ENCODE measurements around the gene DND1.
"Not testable (repeated sequence)": the region's sequence is repeated elsewhere in the genome, so short reads cannot be mapped to it uniquely, and the experiment has no call there.

Gene DND1

DNA sequence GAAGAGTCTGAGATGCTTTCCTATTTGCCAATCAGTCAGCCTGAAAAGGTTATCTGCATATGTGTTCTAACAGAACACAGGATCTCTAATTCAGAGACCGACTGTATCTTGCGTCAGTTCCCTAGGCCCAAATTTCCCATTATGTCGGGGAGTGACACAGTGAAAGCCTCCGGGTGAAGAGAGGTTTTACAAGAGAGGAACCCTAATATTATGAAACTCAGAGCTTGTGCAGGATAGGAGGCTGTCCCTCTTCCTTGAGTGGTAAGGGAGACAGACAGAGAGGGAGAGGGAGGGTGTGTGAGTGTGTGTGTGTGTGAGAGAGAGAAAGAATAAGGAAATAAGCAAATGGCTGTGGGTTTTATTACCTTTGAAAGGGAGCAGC is 42.3 kb downstream of the DND1 start:
- DNase-seq (ENCODE audit: low read depth) = no peak

DNA sequence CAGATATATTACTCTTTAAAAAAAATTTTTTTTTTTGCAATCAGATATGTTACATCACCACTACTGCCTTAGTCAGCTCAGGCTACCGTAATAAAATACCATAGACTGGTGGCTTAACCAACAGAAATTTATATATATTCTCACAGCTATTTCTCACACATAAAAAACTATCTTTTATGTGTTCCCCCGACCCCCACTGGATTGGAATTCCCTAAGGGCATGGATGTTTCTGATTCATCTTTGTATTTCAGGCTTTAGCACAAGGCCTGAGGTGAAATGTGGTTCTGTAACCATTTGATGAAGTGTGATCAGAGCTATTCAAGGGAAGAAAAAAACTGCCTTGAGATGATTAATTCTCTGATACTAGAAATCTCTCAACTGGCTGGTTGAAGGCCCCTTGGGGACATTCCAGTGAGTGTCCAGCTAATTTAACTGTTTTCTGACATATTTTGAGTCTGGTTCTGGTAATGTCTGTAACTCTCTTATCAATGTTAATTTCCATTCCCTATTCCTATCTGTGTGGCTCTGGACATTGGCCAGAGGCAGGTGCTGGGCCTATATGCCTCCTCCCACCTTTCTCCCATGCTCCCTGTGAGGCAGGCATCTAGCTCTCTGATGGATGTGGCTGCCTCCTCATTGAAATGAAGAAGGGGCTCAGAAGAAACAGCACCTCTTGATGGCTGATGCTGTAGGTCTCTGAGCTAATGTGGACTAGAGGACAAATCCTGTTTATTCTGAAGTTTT is 42.9 kb downstream of the DND1 start:
- DNase-seq (ENCODE audit: low read depth) = no peak

DNA sequence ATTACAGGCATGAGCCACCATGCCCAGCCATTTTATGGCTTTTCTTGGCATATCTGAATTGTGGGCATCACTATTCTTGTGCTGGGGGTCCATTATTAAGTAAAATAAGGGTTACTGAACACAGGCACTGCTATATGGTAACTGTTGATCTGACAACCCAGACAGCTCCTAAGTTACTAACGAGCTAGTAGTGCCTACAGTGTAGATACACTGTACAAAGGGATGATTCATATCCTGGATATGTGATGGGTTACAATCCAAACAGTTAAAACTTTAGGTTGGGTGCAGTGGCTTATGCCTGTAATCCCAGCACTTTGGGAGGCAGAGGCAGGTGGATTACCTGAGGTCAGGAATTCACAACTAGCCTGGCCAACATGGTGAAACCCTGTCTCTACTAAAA is 44.7 kb downstream of the DND1 start:
- no peak for DNase-seq (ENCODE audit: low read depth)

DNA sequence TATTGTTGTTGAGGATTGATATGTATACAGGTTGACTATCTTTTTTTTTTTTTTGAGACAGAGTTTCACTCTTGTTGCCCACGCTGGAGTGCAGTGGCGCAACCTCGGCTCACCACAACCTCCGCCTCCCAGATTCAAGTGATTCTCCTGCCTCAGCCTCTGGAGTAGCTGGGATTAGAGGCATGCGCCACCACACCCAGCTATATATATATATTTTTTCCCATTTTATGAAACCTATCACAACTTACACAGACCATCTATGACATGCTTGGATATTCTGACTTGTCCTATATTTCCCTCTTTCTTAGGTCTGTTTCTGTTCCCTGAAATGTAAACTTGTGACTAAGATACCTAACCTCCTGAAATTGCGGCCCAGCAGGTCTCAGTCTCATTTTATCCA is 45.4 kb downstream of the DND1 start:
- DNase-seq (ENCODE audit: low read depth) = no peak

DNA sequence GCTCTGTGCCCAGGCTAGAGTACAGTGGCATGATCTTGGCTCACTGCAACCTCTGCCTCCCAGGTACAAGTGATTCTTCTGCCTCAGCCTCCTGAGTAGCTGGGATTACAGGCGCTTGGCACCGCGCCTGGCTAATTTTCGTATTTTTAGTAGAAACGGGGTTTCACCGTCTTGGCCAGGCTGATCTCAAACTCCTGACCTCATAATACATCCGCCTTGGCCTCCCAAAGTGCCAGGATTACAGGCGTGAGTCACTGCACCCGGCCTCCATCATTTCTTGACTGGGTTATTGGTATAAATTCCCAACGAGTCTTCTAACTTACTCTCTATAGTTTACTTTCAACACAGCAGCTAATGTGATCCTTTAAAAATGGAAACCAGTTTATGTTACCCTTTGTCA is 48.5 kb downstream of the DND1 start:
- DNase-seq (ENCODE audit: low read depth) = not testable (repeated sequence)

DNA sequence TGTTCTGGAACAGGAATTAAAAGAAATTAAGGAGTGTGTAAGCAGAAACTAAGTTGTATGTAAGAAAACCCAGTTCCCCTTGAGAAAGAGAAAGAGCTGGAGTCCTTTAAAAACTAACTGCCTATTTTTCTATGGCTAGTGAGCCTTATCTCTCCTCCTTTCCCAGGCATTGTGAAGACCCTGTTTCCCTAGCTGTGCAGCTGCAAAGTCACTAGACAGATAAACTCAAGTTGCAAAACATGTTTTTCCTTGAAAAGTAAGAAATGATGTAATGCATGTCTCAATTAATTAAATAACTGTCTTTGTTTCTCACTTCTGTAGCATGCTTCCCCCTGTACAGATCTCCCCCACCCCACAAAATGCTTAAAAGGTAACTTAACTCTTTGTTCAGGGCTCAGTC is 50.3 kb downstream of the DND1 start:
- DNase-seq (ENCODE audit: low read depth) = not testable (repeated sequence)

DNA sequence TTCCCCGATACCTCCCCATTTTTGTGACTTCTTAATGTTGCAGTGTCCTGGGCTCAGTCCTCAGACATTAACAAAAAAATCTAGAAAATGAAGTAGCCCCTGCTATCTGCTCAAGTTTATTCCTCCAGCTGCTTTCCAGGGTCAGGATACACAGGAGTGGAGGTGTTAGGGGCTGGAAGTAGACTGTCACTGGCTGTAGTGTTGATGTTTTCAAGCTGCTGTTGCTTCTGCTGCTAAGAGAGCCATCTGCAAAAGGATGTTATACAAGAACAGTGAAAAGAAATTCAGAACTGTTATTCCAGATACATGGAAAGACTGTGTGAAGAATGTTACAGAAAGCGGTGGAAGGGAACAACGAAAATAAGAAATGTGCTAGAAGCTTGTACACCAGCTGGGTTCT is 51.1 kb downstream of the DND1 start:
- no peak for DNase-seq (ENCODE audit: low read depth)

All from stimulated activated CD4-positive, alpha-beta T cell treated with anti-CD3 and anti-CD28 coated beads, Interleukin-2, amount 100 ng/mL, for 4 hours (primary cell).